ENCODE data around the gene C1orf232.

C1orf232 gene

GRCh38 chr1:26168410-26169197 is at the start of gene C1orf232:
TSS of gene C1orf232 (minus strand) at chr1:26168963. CDS start at chr1:26168499, 464 bp downstream.
- no peak for DNase-seq

DNA sequence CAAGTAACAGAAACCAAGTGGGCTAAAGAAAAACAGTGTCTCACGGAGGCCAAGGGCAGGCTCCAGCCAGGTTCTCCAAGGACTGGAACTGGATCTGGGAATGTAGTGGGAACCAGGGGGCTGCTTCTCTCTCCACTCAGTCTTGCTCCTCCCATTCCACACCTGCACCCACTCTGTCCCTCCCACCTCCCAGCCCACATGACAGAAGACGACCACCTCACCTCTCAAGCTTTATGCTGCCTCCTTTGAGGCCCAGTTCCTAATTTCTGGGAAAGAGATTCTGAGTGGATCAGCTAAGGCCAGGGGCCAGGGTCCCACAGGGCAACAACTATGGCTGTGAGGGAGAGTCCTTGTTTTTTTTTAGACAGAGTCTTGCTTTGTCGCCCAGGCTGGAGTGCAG is 46.5 kb upstream of the C1orf232 start:
- no peak for DNase-seq

GRCh38 chr1:26213335-26213905 is 44.7 kb upstream of the C1orf232 start:
- no peak for DNase-seq

GRCh38 chr1:26212726-26213125 is 44.0 kb upstream of the C1orf232 start:
- no peak for DNase-seq

GRCh38 chr1:26210147-26210870 is 41.5 kb upstream of the C1orf232 start:
- no peak for DNase-seq

GRCh38 chr1:26203642-26204318 is 35.0 kb upstream of the C1orf232 start:
- DNase-seq: no peak

DNA sequence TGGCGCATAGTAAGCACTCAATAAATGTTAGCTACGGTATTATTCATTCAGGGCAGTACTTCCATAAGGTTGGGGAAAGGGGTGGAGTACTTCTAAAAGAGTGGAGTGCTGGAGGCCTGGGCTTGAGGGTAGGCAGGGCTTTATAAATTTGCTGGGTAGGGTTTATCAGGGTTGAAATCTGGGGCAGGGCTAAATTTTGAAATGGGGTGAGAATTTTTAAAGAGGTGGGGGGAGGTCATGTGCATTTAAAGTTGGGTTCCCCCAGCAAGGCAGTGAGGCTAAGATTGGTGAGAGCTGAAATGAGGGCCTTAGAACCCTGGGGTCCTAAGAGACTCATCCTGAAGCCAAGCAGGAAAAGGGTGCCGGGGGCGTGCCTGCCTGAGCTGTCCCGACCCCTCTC is 31.6 kb upstream of the C1orf232 start:
- DNase-seq: no peak

DNA sequence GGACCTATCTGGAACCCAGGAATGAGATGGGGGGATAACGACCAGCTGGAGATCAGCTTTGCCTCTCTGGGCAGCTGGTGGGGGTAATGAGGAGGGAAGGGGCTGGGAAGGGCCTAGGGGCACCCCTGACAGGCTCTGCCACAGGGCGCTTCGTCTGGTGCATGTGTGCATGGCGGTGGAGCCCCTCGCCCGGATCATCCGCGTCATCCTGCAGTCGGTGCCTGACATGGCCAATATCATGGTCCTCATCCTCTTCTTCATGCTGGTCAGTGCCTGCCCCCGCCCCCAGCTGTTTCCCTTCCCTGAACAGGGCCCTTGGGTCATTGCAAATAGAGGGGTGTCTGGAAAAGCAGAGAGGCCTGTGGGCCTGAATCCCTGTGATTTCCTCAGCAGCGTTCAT is 29.1 kb upstream of the C1orf232 start:
- DNase-seq: no peak

GRCh38 chr1:26197301-26197700 is 28.5 kb upstream of the C1orf232 start:
- no peak for DNase-seq

GRCh38 chr1:26195805-26196204 is 27.0 kb upstream of the C1orf232 start:
- no peak for DNase-seq

DNA sequence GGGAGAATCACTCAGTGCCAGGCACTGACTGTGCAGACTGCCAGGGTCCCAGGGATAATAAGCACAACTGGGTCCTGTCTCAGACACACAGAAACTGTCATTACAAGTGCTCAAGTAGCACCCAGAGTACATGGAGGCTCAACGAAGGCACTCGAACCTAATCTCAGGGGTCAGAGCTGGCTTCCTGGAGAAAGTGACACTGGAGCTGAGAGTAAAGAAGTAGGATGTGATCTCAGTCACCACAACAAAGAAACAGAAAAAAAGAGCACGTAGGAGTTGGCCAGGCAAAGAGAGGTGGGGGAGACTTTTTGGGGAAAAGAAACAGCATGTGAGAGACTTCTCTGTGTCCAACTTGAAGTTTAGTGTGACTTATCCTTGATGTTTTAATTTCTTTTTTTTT is 23.0 kb upstream of the C1orf232 start:
- no peak for DNase-seq

- no peak for DNase-seq
Observed at GRCh38 chr1:26190373-26190987, 21.7 kb upstream of the C1orf232 start, which contains the start of gene CATSPER4. TSS of gene CATSPER4 (plus strand) at chr1:26190602. CDS start at chr1:26190628, 26 bp downstream.

DNA sequence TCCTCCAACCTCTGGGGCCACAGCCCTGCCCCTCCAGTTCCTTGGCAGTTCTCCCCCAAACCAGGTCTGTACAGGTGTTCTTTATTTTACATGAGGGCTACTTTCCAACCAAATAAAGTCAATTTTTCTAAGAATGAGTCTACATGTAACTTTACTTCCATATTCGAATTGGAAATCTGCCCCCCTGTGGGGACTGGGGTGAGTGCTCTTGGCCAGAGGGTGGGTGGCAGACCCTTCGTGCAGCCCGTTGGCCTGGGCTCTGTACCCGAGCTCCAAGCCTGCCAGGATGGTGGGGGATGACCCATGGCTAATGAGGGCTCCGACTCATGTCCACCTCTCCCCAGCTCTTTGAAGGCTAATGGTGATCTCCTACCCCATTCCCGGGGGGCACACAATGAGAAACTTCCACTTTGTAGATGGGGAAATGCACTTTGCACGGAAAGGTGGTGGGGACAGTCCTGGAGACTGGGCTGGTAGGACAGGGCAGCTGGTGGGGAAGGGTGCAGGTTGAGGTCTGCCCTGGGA is 21.1 kb upstream of the C1orf232 start:
- DNase-seq: no peak

- no peak for DNase-seq
Observed at GRCh38 chr1:26189331-26189730, 20.6 kb upstream of the C1orf232 start.

- no peak for DNase-seq
Observed at GRCh38 chr1:26188477-26188876, 19.7 kb upstream of the C1orf232 start.

DNA sequence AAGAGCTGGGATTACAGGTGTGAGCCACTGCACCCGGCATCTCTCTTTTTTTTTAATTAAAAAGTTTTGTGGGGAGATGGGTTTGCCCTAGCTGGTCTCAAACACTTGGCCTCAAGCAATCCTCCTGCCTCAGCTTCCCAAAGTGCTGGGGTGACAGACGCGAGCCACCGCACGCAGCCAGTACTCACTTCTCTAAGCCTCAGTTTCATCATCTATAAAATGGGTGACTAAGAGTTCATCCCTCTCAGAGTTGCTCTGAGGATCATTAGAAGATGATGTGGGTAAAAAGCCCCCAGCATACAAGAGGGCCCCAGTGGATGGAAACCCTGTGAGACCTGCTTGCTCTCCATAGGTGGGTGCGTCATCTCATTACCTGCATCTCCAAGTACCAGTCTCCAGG is 19.1 kb upstream of the C1orf232 start:
- DNase-seq: no peak

GRCh38 chr1:26184883-26185282 is 16.1 kb upstream of the C1orf232 start:
- no peak for DNase-seq

- DNase-seq: no peak
Observed at GRCh38 chr1:26184086-26184485, 15.3 kb upstream of the C1orf232 start.

- no peak for DNase-seq
Observed at GRCh38 chr1:26182383-26182696, 13.6 kb upstream of the C1orf232 start.

- DNase-seq: no peak
Observed at GRCh38 chr1:26181586-26182382, 13.0 kb upstream of the C1orf232 start.

DNA sequence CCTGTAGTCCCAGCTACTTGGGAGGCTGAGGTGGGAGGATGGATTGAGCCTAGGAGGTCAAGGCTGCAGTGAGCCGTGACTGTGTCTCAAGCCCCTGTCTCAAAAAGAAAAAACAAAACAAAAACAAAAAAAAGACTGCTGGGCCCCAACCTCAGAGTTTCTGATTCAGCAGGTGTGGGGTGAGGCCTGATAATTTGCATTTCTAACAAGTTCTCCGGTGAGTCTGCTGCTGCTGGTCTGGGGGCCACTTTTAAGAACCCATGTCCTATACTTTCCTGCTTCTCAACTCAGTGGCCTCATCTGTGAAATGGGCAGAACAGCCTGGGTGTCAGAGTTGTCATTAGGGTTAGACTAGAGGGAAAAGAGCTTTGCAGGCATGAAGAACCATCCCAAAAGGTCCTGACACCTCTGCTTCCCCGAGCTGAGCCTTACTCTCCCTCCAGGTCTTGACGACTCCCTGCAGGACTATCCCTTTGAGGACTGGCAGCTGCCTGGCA is 11.3 kb upstream of the C1orf232 start:
- DNase-seq: no peak

All from left hindlimb (tissue), 1 donor.